ENCODE data around the gene NANOS2. TPM values are rescaled to one million over a fixed set of nuclear protein-coding genes. Genes with fewer than 3 reads are reported as not detected.

Gene NANOS2
- total and polyA plus RNA-seq, 9 of the 15 experiments (the other 6 are each of a cell fraction or from before 2014, with no cell fraction given): not detected

- TF ChIP-seq ZBTB40 (IDR thresholded peaks at IDR 0.05) (peak; percentile 90), ZBTB40 (CRISPR knock-in tag; IDR thresholded peaks at IDR 0.05) (no peak), SIX5 (IDR thresholded peaks at IDR 0.05; ENCODE audit: borderline replicate concordance in 1 of 2, insufficient read depth in 1 of 2, low read depth in 1 of 2, low read length in 2 of 2) (peak; percentile 64 to 82), BCOR (IDR thresholded peaks at IDR 0.05) (peak; percentile 100), TEAD1 (CRISPR knock-in tag; IDR thresholded peaks at IDR 0.05) (no peak), POLR2H (tag; IDR thresholded peaks at IDR 0.05; ENCODE audit: low read depth) (no peak), KHSRP (IDR thresholded peaks at IDR 0.05) (no peak), MIER1 (IDR thresholded peaks at IDR 0.05; ENCODE audit: low read depth) (no peak), MAZ (CRISPR knock-in tag; conservative IDR thresholded peaks at IDR 0.05 in 1 of 2, IDR thresholded peaks at IDR 0.05 in 1 of 2) (peak; percentile 65 to 92), MEF2D (tag; conservative IDR thresholded peaks at IDR 0.05; ENCODE audit: low read depth) (no peak), NEUROD1 (IDR thresholded peaks at IDR 0.05; ENCODE audit: borderline replicate concordance, low read depth, low read length, partially characterized antibody) (peak; percentile 33), CHD1 (IDR thresholded peaks at IDR 0.05; ENCODE audit: low read length) (no peak), TSC22D4 (tag; IDR thresholded peaks at IDR 0.05) (no peak), RB1 (IDR thresholded peaks at IDR 0.05; ENCODE audit: low read depth) (peak; percentile 60; the same call in 1 of the 2 replicates), ZFX (CRISPR knock-in tag; IDR thresholded peaks at IDR 0.05) (peak; percentile 95), HCFC1 (IDR thresholded peaks at IDR 0.05; ENCODE audit: low read depth, low read length) (peak; percentile 94), ERF (CRISPR knock-in tag; IDR thresholded peaks at IDR 0.05) (0 out of 2 replicates have a peak, but pooled peaks have one; percentile 34), E2F6 (IDR thresholded peaks at IDR 0.05; ENCODE audit: borderline replicate concordance in 1 of 2, extremely low read depth in 1 of 2, insufficient read depth in 1 of 2, insufficient read length in 1 of 2, low read depth in 1 of 2, low read length in 1 of 2, poor library complexity in 1 of 2, severe bottlenecking in 1 of 2) (peak in 1 of 2 experiments; percentile 18)
Observed at GRCh38 chr19:45886427-45887199, 28.0 kb downstream of the NANOS2 start (continued).

Data from K562 (cell line).